Transverse colon (tissue), 4 donors: ENCODE results near the gene RABL6. TPM values are rescaled to one million over a fixed set of nuclear protein-coding genes. Genes with fewer than 3 reads are reported as not detected.

Experiments
- DNase-seq: peaks from one replicate; pipeline ENCODE4 v3.0.0-alpha.2; 2019
- H3K27ac ChIP-seq, 4 donors: fragments of 200-600 bp; sonication (generic); 2 replicates each; pipeline ENCODE4 v1.5.1; 2016 to 2018; ENCODE audit warnings: inconsistent platforms in 4 of 4
- H3K27me3 ChIP-seq: fragments of 200-600 bp; sonication (generic); 2 replicates; pipeline ENCODE4 v1.5.1; 2017; ENCODE audit warnings: inconsistent platforms
- H3K36me3 ChIP-seq, 4 donors: fragments of 200-600 bp; sonication (generic); 2 replicates each; pipeline ENCODE4 v1.5.1; 2017 to 2019; ENCODE audit warnings: inconsistent platforms in 4 of 4
- H3K4me1 ChIP-seq, 4 donors: fragments of 200-600 bp; sonication (generic); 2 replicates each; pipeline ENCODE4 v1.5.1; 2017 to 2020; ENCODE audit warnings: inconsistent platforms in 4 of 4
- H3K4me3 ChIP-seq, 4 donors: fragments of 200-600 bp; sonication (generic); 1 replicate in 1 of 4; 2 replicates in 3 of 4; pipeline versions ENCODE4 v1.5.1 to v1.6.1; 2017 to 2019; ENCODE audit warnings: inconsistent platforms in 4 of 4
- H3K9me3 ChIP-seq, 2 donors: fragments of 200-600 bp; sonication (generic); 2 replicates each; pipeline ENCODE4 v1.5.1; 2017 to 2019; ENCODE audit warnings: inconsistent platforms in 2 of 2
- CTCF ChIP-seq, 5 experiments: fragments of 200-600 bp in 3 of 5; fragments of 450-650 bp in 2 of 5; sonication (generic) in 3 of 5; IDR thresholded peaks; 1 replicate in 2 of 5; 2 replicates in 3 of 5; pipeline ENCODE4 v1.5.1; 2016 to 2017; ENCODE audit warnings: antibody characterized with exemption in 5 of 5, inconsistent platforms in 3 of 5, mild to moderate bottlenecking in 2 of 5, moderate library complexity in 1 of 5
- EP300 ChIP-seq: sonication (generic); formaldehyde crosslinking; IDR thresholded peaks from one replicate; pipeline ENCODE4 v1.6.1; 2017; ENCODE audit warnings: antibody characterized with exemption, low read depth
- POLR2A ChIP-seq: fragments of 450-650 bp; IDR thresholded peaks from one replicate; pipeline ENCODE4 v1.6.1; 2016; ENCODE audit warnings: antibody characterized with exemption, mild to moderate bottlenecking, moderate library complexity
- POLR2AphosphoS5 ChIP-seq, 3 donors: sonication (generic); formaldehyde crosslinking; IDR thresholded peaks; one replicate each; pipeline ENCODE4 v1.6.1; 2016; ENCODE audit warnings: antibody characterized with exemption in 3 of 3
- WGBS, 2 donors: methylation state at CpG; one replicate each; pipeline ENCODE4 v1.1.5; 2018; ENCODE audit warnings: low coverage in 1 of 2; 5-methylcytosine and 5-hydroxymethylcytosine counted together
- in situ Hi-C, 4 donors: fragments of 200-750 bp; cut with MboI; loops; one replicate each; pipeline versions ENCODE4 v1.15.0 to v1.15.1; 2017; ENCODE audit warnings: low sequenced_read_pairs in 3 of 4, low pct_ligation_motif_present in 1 of 4, low pct_unique_long_range_greater_than_20kb in 1 of 4
- intact Hi-C: fragments of 100-400 bp; cut with DNase I; formaldehyde crosslinking; loops from one replicate; pipeline ENCODE4 v1.15.1; 2023; ENCODE audit warnings: low total_unique reads
- total RNA-seq, 4 donors: library from RNA; depleted of rRNA; stranded (reverse); fragments of >200 nt; gene quantifications; one replicate each; pipeline ENCODE4 v1.1.0, GENCODE V29; 2016

RABL6 gene
- total RNA-seq, 4 donors from 2014 or later = 71.3 to 227 (median 160) TPM

GRCh38 chr9:136861874-136862457, 54.2 kb downstream of the RABL6 start:
- in situ Hi-C loops = no loop called here
- peaks cover 34 to 75% (median 56%) of the 10 kb centered on the region in 4 donors for H3K4me1 ChIP-seq
- WGBS, 2 donors = 87% methylated on average over 26 of the region's 26 CpGs; no CpG with 5 or more reads in 1 of the 2 donors

GRCh38 chr9:136862849-136863622, 55.3 kb downstream of the RABL6 start:
- Histone ChIP-seq H3K27me3 (no peaks in the 10 kb centered on the region), H3K4me3 (no peak overlapping the region), H3K4me1 (peaks cover 25 to 70% (median 50%) of the 10 kb centered on the region in 4 donors), H3K36me3 (peaks cover 0 to 22% (median 11%) of the 10 kb centered on the region in 4 donors), H3K27ac (no peak overlapping the region), H3K9me3 (no peaks in the 10 kb centered on the region)
- no peak for TF ChIP-seq CTCF (IDR thresholded peaks at IDR 0.05)
- no peak for TF ChIP-seq POLR2AphosphoS5 (IDR thresholded peaks at IDR 0.05)
- no peak for TF ChIP-seq POLR2A
- no peak for TF ChIP-seq EP300
- DNase-seq = peak; percentile 6
- intact Hi-C loops = loop anchor here (10.0 kb wide), 1 partner anchor 82 kb away; the partner anchor contains the start of genes C8G and FBXW5
- WGBS, 2 donors = 89% methylated on average over 31 of the region's 31 CpGs; no CpG with 5 or more reads in 1 of the 2 donors
- in situ Hi-C loops = no loop called here

More at GRCh38 chr9:136861874-136862457, 54.2 kb downstream of the RABL6 start:
- H3K9me3 ChIP-seq = no peaks in the 10 kb centered on the region
- DNase-seq = peak; percentile 7
- TF ChIP-seq CTCF (IDR thresholded peaks at IDR 0.05) (no peak), EP300 (no peak), POLR2A (no peak), POLR2AphosphoS5 (IDR thresholded peaks at IDR 0.05) (no peak)
- intact Hi-C loops = loop anchor here (10.0 kb wide), 1 partner anchor 83 kb away; the partner anchor contains the start of genes C8G and FBXW5
- no peak overlapping the region for H3K4me3 ChIP-seq
- H3K27me3 ChIP-seq = no peaks in the 10 kb centered on the region
- H3K27ac ChIP-seq = no peak overlapping the region
- H3K36me3 ChIP-seq = peaks cover 0 to 22% (median 11%) of the 10 kb centered on the region in 4 donors

GRCh38 chr9:136863623-136864273, 56.0 kb downstream of the RABL6 start:
- H3K9me3 ChIP-seq = no peaks in the 10 kb centered on the region
- in situ Hi-C loops = no loop called here
- H3K4me1 ChIP-seq = peaks cover 18 to 63% (median 43%) of the 10 kb centered on the region in 4 donors
- no peak overlapping the region for H3K4me3 ChIP-seq
- intact Hi-C loops = loop anchor here (10.0 kb wide), 1 partner anchor 81 kb away; the partner anchor contains the start of genes C8G and FBXW5
- H3K36me3 ChIP-seq = peaks cover 0 to 22% (median 11%) of the 10 kb centered on the region in 4 donors
- no peaks in the 10 kb centered on the region for H3K27me3 ChIP-seq
- DNase-seq = no peak
- H3K27ac ChIP-seq = no peak overlapping the region
- no peak for TF ChIP-seq POLR2A
- TF ChIP-seq CTCF (IDR thresholded peaks at IDR 0.05) = no peak
- no peak for TF ChIP-seq EP300
- TF ChIP-seq POLR2AphosphoS5 (IDR thresholded peaks at IDR 0.05) = no peak
- 91% methylated on average over 12 of the region's 12 CpGs; no CpG with 5 or more reads in 1 of the 2 donors for WGBS, 2 donors
